Keratinocyte (primary cell): ENCODE results near the gene SSH3. TPM values are rescaled to one million over a fixed set of nuclear protein-coding genes. Genes with fewer than 3 reads are reported as not detected.

Experiments
- DNase-seq: peaks from one replicate; pipeline ENCODE4 v3.0.0-alpha.2; 2011; ENCODE audit warnings: low read depth, missing footprints, low spot score
- FAIRE-seq: peaks from 2 replicates; lab custom pipeline; 2011; peaks lifted over from hg19 to GRCh38; lab: Jason Lieb, UNC
- H2AFZ ChIP-seq: 2 replicates; pipeline ENCODE4 v1.6.0; 2012; ENCODE audit warnings: low read length, control low read depth, inconsistent platforms; ENCODE audit not compliant: control insufficient read depth
- H3K27ac ChIP-seq: 2 replicates; pipeline ENCODE4 v1.5.1; 2011; ENCODE audit warnings: low read length; ENCODE audit not compliant: control insufficient read depth, insufficient read depth
- H3K27me3 ChIP-seq: 3 replicates; pipeline ENCODE4 v1.6.0; 2011; ENCODE audit warnings: low read length; ENCODE audit not compliant: control insufficient read depth, insufficient read depth; ENCODE audit errors: extremely low read depth
- H3K36me3 ChIP-seq, 2 experiments: 2 replicates in 1 of 2; 3 replicates in 1 of 2; pipeline ENCODE4 v1.5.1; 2011; ENCODE audit warnings: low read length in 2 of 2, mild to moderate bottlenecking in 1 of 2; ENCODE audit not compliant: control insufficient read depth in 2 of 2, insufficient read depth in 2 of 2; ENCODE audit errors: extremely low read depth in 1 of 2
- H3K4me1 ChIP-seq: 3 replicates; pipeline ENCODE4 v1.5.1; 2011; ENCODE audit warnings: low read length; ENCODE audit not compliant: control insufficient read depth, insufficient read depth; ENCODE audit errors: extremely low read depth
- H3K4me2 ChIP-seq: 3 replicates; pipeline ENCODE4 v1.6.0; 2011; ENCODE audit warnings: low read depth, low read length; ENCODE audit not compliant: control insufficient read depth, insufficient read depth; ENCODE audit errors: extremely low read depth
- H3K4me3 ChIP-seq, 3 experiments: fragments of 200-600 bp in 1 of 3; sonication (generic) in 1 of 3; 2 replicates in 2 of 3; 3 replicates in 1 of 3; pipeline ENCODE4 v1.5.1; 2011 to 2016; ENCODE audit warnings: low read length in 3 of 3, mild to moderate bottlenecking in 3 of 3, control low read depth in 2 of 3, inconsistent platforms in 1 of 3, low read depth in 1 of 3, mixed read lengths in 1 of 3, mixed run types in 1 of 3, moderate library complexity in 1 of 3; ENCODE audit not compliant: control insufficient read depth in 2 of 3, insufficient read depth in 2 of 3; ENCODE audit errors: extremely low read depth in 1 of 3
- H3K79me2 ChIP-seq: 2 replicates; pipeline ENCODE4 v1.6.0; 2012; ENCODE audit warnings: low read length; ENCODE audit not compliant: control insufficient read depth, insufficient read depth
- H3K9ac ChIP-seq: 3 replicates; pipeline ENCODE4 v1.6.0; 2011; ENCODE audit warnings: low read length; ENCODE audit not compliant: control insufficient read depth, insufficient read depth; ENCODE audit errors: extremely low read depth
- H3K9me1 ChIP-seq: 3 replicates; pipeline ENCODE4 v1.6.0; 2011; ENCODE audit warnings: low read length; ENCODE audit not compliant: control insufficient read depth, insufficient read depth; ENCODE audit errors: extremely low read depth
- H3K9me3 ChIP-seq: 2 replicates; pipeline ENCODE4 v1.5.1; 2012; ENCODE audit warnings: low read depth, low read length; ENCODE audit not compliant: control insufficient read depth
- H4K20me1 ChIP-seq: 3 replicates; pipeline ENCODE4 v1.6.0; 2011; ENCODE audit warnings: low read length; ENCODE audit not compliant: control insufficient read depth, insufficient read depth; ENCODE audit errors: extremely low read depth
- EZH2 ChIP-seq: IDR thresholded peaks from one replicate; pipeline ENCODE4 v1.6.1; 2012; ENCODE audit warnings: inconsistent platforms, mild to moderate bottlenecking, low read length, moderate library complexity
- dilution Hi-C: fragments of 300-500 bp; cut with MboI; formaldehyde crosslinking; loops from one replicate; pipeline ENCODE4 v1.7.0; 2020; ENCODE audit warnings: low sequenced_read_pairs; ENCODE audit not compliant: extremely low pct_ligation_motif_present
- polyA plus RNA-seq, 5 experiments: library from polyadenylated mRNA; depleted of rRNA in 3 of 5; stranded (reverse) in 3 of 5; stranded (forward) in 1 of 5; unstranded in 1 of 5; fragments of >200 nt; gene quantifications; 1 replicate in 1 of 5; 2 replicates in 3 of 5; 3 replicates in 1 of 5; pipeline versions ENCODE4 v1.2.1 to v1.2.3, GENCODE V29; 2011 to 2012; ENCODE audit warnings: missing spikeins in 2 of 5, low read depth in 1 of 5, low replicate concordance in 1 of 5
- TF ChIP-seq, protein P1 (sequence below), 3 experiments: IDR thresholded peaks in 1 of 3; conservative IDR thresholded peaks in 1 of 3; optimal IDR thresholded peaks in 1 of 3; 2 replicates in 2 of 3; 3 replicates in 1 of 3; pipeline versions ENCODE3 to v1.5.1; 2011; ENCODE audit warnings: low read length in 3 of 3, mild to moderate bottlenecking in 3 of 3, moderate library complexity in 2 of 3, control low read depth in 1 of 3, inconsistent platforms in 1 of 3; ENCODE audit not compliant: insufficient read depth in 2 of 3; ENCODE audit errors: extremely low read depth in 1 of 3

The SSH3 gene
- polyA plus RNA-seq, 1 donor (not counting 4 experiments of a cell fraction or from before 2014, with no cell fraction given), result 24.8 TPM

DNA sequence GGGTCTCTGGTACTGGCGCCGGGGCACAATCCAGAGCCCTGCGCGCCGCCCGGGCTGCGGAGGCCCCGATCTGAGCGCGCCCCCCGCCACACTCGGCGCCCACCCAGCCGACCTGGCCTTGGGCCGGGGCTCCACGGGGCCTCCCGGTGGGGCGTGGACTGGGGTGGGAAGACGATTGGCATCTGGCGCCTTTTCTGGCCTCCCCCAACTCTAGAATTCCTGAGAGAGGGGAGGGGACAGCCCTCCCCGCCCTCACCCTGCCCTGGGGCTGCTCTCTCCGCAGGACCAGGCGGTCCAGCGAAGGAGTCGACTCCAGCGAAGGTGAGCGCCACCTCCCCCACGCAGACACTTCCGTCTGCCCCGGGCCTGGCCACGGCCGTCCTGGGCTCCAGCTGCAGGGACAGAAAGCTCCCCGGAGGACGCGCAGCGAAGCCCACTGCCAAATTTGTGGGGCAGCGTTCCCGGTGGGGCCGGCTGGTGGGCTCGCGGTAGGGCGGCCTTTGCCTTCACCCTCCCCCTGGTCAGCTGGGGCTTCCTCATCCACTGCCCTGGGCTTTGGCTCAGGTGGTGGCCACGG is 593 bp downstream of the SSH3 start:
- Histone ChIP-seq H3K36me3 (peaks cover 28 to 44% of the 10 kb centered on the region in 2 experiments), H3K4me3 (peak overlapping the region; percentile 73 to 93 (median 79)), H4K20me1 (no peaks in the 10 kb centered on the region), H3K27me3 (no peaks in the 10 kb centered on the region), H3K9me3 (no peaks in the 10 kb centered on the region), H3K4me2 (peak overlapping the region; percentile 82), H3K9ac (peak overlapping the region; percentile 81), H3K79me2 (no peaks in the 10 kb centered on the region), H2AFZ (no peak overlapping the region), H3K9me1 (no peaks in the 10 kb centered on the region), H3K27ac (peak overlapping the region; percentile 47), H3K4me1 (peaks cover 22% of the 10 kb centered on the region)
- no peak for FAIRE-seq
- no peak for DNase-seq
- dilution Hi-C loops, result no loop called here
- TF ChIP-seq, protein P1, sequence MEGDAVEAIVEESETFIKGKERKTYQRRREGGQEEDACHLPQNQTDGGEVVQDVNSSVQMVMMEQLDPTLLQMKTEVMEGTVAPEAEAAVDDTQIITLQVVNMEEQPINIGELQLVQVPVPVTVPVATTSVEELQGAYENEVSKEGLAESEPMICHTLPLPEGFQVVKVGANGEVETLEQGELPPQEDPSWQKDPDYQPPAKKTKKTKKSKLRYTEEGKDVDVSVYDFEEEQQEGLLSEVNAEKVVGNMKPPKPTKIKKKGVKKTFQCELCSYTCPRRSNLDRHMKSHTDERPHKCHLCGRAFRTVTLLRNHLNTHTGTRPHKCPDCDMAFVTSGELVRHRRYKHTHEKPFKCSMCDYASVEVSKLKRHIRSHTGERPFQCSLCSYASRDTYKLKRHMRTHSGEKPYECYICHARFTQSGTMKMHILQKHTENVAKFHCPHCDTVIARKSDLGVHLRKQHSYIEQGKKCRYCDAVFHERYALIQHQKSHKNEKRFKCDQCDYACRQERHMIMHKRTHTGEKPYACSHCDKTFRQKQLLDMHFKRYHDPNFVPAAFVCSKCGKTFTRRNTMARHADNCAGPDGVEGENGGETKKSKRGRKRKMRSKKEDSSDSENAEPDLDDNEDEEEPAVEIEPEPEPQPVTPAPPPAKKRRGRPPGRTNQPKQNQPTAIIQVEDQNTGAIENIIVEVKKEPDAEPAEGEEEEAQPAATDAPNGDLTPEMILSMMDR (optimal IDR thresholded peaks at IDR 0.05 in 1 of 3, IDR thresholded peaks at IDR 0.05 in 1 of 3, conservative IDR thresholded peaks at IDR 0.05 in 1 of 3; ENCODE audit: extremely low read depth in 1 of 3, insufficient read depth in 2 of 3, low read length in 3 of 3), result no peak
- no peak for TF ChIP-seq EZH2

DNA sequence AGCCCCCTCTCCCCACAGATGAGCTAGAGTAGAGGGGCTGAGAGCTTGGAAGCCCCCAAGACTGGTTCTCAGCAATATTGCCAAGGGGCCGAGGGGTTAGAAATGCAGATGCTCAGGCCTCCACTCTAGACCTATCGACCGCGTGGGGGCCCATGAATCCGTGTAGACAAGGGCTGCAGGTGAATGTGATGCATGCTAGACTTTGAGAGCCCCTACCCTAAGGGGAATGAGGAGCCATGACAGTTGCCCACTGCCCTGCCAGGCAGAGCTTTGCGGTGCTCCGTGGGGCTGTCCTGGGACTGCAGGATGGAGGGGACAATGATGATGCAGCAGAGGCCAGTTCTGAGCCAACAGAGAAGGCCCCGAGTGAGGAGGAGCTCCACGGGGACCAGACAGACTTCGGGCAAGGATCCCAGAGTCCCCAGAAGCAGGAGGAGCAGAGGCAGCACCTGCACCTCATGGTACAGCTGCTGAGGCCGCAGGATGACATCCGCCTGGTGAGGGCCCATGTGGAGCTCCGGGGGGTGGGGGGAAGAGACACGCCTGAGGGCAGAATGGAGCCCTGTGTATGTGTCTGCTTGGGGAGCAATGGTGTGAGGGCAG is 1.3 kb downstream of the SSH3 start:
- H4K20me1 ChIP-seq, result no peaks in the 10 kb centered on the region
- H3K9ac ChIP-seq, result peak overlapping the region; percentile 81
- DNase-seq (no peak), FAIRE-seq (no peak)
- peak overlapping the region; percentile 82 for H3K4me2 ChIP-seq
- no peak overlapping the region for H3K27ac ChIP-seq
- dilution Hi-C loops, result no loop called here
- H3K79me2 ChIP-seq, result no peaks in the 10 kb centered on the region
- H3K9me3 ChIP-seq, result no peaks in the 10 kb centered on the region
- no peaks in the 10 kb centered on the region for H3K9me1 ChIP-seq
- H3K27me3 ChIP-seq, result no peaks in the 10 kb centered on the region
- H3K4me3 ChIP-seq, result peak overlapping the region; percentile 73 to 93 (median 79)
- H2AFZ ChIP-seq, result no peak overlapping the region
- H3K4me1 ChIP-seq, result peaks cover 22% of the 10 kb centered on the region
- TF ChIP-seq, protein P1 (optimal IDR thresholded peaks at IDR 0.05 in 1 of 3, IDR thresholded peaks at IDR 0.05 in 1 of 3, conservative IDR thresholded peaks at IDR 0.05 in 1 of 3; ENCODE audit: extremely low read depth in 1 of 3, insufficient read depth in 2 of 3, low read length in 3 of 3), result no peak
- TF ChIP-seq EZH2, result no peak
- peaks cover 21 to 39% of the 10 kb centered on the region in 2 experiments for H3K36me3 ChIP-seq
